Prostate gland (tissue), 2 donors: Measurements from ENCODE around the gene SRRM1.

Experiments used
- CTCF ChIP-seq, 4 experiments: fragments of 200-600 bp in 2 of 4; fragments of 450-650 bp in 2 of 4; sonication (generic) in 2 of 4; IDR thresholded peaks; 1 replicate in 3 of 4; 2 replicates in 1 of 4; pipeline ENCODE4 v1.5.1; 2016 to 2019; ENCODE audit warnings: antibody characterized with exemption in 4 of 4, mild to moderate bottlenecking in 2 of 4, moderate library complexity in 2 of 4
- POLR2A ChIP-seq: fragments of 450-650 bp; IDR thresholded peaks from one replicate; pipeline ENCODE4 v1.6.1; 2016; ENCODE audit warnings: antibody characterized with exemption, mild to moderate bottlenecking
- POLR2AphosphoS5 ChIP-seq: sonication (generic); formaldehyde crosslinking; IDR thresholded peaks from one replicate; pipeline ENCODE4 v1.6.1; 2017; ENCODE audit warnings: antibody characterized with exemption

GRCh38 chr1:24648919-24649318, 5.8 kb downstream of the SRRM1 start:
- TF ChIP-seq POLR2AphosphoS5 = no peak
- TF ChIP-seq CTCF (IDR thresholded peaks at IDR 0.05) = no peak
- no peak for TF ChIP-seq POLR2A
